Parathyroid adenoma (tissue), 2 donors: ENCODE measurements around the gene MDP1.

Source experiments
- H2AFZ ChIP-seq: fragments of 300-600 bp; sonication (generic); one replicate; pipeline ENCODE4 v1.7.0; 2017; ENCODE audit warnings: antibody characterized with exemption, mild to moderate bottlenecking
- H3K27ac ChIP-seq: fragments of 300-600 bp; sonication (generic); one replicate; pipeline ENCODE4 v1.7.0; 2017
- H3K27me3 ChIP-seq: fragments of 300-600 bp; sonication (generic); one replicate; pipeline ENCODE4 v1.7.0; 2017; ENCODE audit warnings: low read length; ENCODE audit not compliant: control insufficient read depth, insufficient read depth
- H3K36me3 ChIP-seq: fragments of 300-600 bp; sonication (generic); one replicate; pipeline ENCODE4 v1.7.0; 2017; ENCODE audit warnings: low read length; ENCODE audit not compliant: control insufficient read depth, insufficient read depth
- H3K4me1 ChIP-seq: fragments of 300-600 bp; sonication (generic); one replicate; pipeline ENCODE4 v1.7.0; 2017; ENCODE audit warnings: control low read depth
- H3K4me2 ChIP-seq: fragments of 300-600 bp; sonication (generic); one replicate; pipeline ENCODE4 v1.7.0; 2017; ENCODE audit warnings: low read length
- H3K4me3 ChIP-seq: fragments of 300-600 bp; sonication (generic); one replicate; pipeline ENCODE4 v1.7.0; 2017; ENCODE audit warnings: low read depth, low read length
- H3K79me2 ChIP-seq: fragments of 300-600 bp; sonication (generic); one replicate; pipeline ENCODE4 v1.7.0; 2017; ENCODE audit warnings: control low read depth
- H3K9ac ChIP-seq: fragments of 300-600 bp; sonication (generic); one replicate; pipeline ENCODE4 v1.7.0; 2017; ENCODE audit warnings: mild to moderate bottlenecking
- H3K9me3 ChIP-seq: fragments of 300-600 bp; sonication (generic); one replicate; pipeline ENCODE4 v1.7.0; 2017; ENCODE audit warnings: low read length; ENCODE audit not compliant: control insufficient read depth
- TF ChIP-seq, protein P1 (sequence below): fragments of 300-600 bp; sonication (generic); IDR thresholded peaks from one replicate; pipeline ENCODE4 v1.7.0; 2017; ENCODE audit warnings: antibody characterized with exemption, mild to moderate bottlenecking
- donor health status: primary hyperparathyroidism.

MDP1 gene

DNA sequence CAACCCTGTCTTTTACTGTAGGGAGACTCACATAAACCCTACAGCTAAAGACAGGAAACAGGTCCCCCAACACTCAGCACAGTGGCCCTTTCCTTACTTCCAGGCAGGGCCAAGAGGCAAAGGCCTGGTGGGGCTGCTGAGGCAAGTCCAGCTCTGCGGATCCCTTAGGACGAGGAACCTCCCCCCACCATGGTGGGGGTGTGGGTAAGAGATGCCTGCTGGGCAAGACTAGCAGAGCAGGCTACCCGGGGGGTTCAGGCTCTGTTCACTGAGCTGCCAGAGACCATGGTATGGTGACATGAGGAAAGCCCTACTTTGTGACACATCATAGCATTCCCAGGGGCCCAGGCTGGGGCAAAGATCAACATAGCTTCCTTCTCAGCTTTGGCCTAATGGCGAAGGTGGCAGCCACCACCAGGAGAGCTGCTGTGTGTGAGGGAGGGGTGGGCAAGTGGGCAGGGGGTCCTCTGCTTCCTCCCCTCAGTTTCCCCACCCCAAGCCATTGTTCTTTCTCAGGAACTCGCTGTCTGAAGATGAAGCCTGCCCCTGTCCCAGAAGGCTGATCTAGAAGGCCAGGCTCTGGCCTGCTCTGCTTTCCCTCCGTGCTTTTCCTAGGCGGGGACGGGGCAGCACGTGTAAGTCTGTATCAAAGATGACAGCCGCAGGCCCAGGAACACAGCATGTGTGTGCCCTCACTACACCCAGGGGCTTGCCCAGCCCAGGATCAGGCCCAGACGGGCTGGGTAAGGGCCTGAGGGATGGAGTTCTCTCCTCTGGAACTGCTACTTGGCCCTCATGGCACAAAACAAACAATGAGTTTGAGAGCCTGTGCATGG, 36.6 kb upstream of the MDP1 start:
- TF ChIP-seq, protein P1, sequence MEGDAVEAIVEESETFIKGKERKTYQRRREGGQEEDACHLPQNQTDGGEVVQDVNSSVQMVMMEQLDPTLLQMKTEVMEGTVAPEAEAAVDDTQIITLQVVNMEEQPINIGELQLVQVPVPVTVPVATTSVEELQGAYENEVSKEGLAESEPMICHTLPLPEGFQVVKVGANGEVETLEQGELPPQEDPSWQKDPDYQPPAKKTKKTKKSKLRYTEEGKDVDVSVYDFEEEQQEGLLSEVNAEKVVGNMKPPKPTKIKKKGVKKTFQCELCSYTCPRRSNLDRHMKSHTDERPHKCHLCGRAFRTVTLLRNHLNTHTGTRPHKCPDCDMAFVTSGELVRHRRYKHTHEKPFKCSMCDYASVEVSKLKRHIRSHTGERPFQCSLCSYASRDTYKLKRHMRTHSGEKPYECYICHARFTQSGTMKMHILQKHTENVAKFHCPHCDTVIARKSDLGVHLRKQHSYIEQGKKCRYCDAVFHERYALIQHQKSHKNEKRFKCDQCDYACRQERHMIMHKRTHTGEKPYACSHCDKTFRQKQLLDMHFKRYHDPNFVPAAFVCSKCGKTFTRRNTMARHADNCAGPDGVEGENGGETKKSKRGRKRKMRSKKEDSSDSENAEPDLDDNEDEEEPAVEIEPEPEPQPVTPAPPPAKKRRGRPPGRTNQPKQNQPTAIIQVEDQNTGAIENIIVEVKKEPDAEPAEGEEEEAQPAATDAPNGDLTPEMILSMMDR: no peak
- Histone ChIP-seq H3K4me3 (no peak overlapping the region), H2AFZ (no peak overlapping the region), H3K9ac (no peak overlapping the region), H3K4me1 (no peaks in the 10 kb centered on the region), H3K27me3 (no peaks in the 10 kb centered on the region), H3K27ac (no peak overlapping the region), H3K36me3 (no peaks in the 10 kb centered on the region), H3K4me2 (no peak overlapping the region), H3K79me2 (no peaks in the 10 kb centered on the region), H3K9me3 (no peaks in the 10 kb centered on the region)

DNA sequence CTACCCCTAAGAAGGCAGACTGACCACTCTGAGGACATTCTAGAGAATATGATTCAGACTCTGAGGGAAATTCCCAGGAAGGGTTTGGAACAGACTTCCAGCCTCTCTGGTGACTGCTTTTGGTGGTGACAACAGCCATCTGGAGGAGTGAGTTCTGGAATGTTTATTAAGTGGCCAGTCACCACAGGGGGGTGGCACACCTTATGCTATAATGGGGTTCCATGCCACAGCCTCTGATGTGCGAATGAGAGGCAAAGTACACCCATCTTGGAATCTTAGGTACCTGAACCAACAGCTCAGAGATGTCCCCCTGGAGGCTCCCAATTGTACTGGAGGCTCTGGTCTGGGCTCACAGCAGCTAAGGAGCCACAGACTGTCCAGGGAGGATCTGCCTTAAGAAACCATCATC, 36.0 kb upstream of the MDP1 start:
- H3K27me3 ChIP-seq: no peaks in the 10 kb centered on the region
- no peaks in the 10 kb centered on the region for H3K36me3 ChIP-seq
- H3K4me2 ChIP-seq: no peak overlapping the region
- H3K9ac ChIP-seq: no peak overlapping the region
- no peaks in the 10 kb centered on the region for H3K79me2 ChIP-seq
- TF ChIP-seq, protein P1: no peak
- H3K4me3 ChIP-seq: no peak overlapping the region
- H2AFZ ChIP-seq: no peak overlapping the region
- H3K9me3 ChIP-seq: no peaks in the 10 kb centered on the region
- no peak overlapping the region for H3K27ac ChIP-seq
- H3K4me1 ChIP-seq: no peaks in the 10 kb centered on the region

DNA sequence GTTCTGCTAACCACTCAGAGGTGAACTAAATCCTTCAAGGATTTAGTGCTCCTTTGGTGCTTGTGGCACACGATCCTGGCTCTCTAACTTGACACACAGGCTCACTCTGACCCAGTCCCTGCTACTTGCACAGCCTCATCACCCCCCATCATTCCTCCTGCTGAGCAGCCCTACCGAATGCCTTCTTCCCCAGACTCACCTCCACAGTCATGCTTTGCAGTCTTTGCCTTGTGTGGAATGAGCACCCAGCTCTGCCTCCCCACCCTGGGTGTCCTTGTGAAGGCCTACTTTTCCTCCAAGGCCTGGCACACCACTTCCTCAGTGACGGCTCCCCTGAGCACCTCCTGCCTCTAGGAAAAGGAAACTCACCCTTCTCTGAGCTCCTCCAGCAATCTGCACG, 34.5 kb upstream of the MDP1 start:
- Histone ChIP-seq H3K4me1 (no peaks in the 10 kb centered on the region), H3K4me2 (no peak overlapping the region), H2AFZ (no peak overlapping the region), H3K27me3 (no peaks in the 10 kb centered on the region), H3K9ac (no peak overlapping the region), H3K27ac (no peak overlapping the region), H3K36me3 (no peaks in the 10 kb centered on the region), H3K4me3 (no peak overlapping the region), H3K9me3 (no peaks in the 10 kb centered on the region), H3K79me2 (no peaks in the 10 kb centered on the region)
- TF ChIP-seq, protein P1: no peak

DNA sequence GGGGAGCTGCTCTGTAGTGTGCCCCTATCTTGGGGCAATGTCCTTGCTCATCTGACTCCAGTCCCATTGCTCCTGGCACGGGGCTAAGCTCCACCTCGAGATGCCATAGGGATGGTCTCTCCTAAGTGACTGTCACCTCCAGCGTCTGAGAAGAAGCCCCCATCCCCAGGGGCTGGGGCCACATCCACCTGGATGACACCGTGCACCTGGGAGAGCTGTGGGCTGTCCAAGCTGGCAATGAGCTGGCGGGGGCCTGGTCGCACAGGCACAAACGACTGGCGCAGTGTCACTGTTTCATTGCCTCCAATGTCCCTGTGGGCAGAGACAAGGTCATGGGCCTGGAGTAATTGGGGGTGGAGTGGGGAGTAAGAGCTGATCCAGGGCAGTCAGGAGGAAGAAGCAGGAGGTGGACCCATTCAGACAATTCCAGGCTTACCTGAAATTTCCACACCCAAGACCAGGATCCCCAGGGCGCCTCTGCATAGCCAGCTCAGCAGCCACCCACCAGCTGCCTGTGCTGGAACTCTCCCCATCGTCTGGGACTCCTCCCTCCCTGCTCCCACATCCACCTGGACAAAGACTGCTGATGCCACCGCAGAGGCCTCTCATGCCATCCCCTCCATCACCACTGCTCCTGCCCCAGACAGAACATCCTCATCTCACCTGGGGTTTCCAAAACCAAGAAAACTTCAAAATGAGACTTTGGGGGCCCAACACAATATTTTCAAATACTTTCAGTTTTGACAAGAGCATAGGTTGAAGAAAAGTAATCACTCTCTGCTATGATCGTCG, 33.6 kb upstream of the MDP1 start:
- TF ChIP-seq, protein P1: no peak
- no peak overlapping the region for H3K4me2 ChIP-seq
- no peaks in the 10 kb centered on the region for H3K4me1 ChIP-seq
- H3K4me3 ChIP-seq: no peak overlapping the region
- no peak overlapping the region for H3K27ac ChIP-seq
- H3K36me3 ChIP-seq: no peaks in the 10 kb centered on the region
- H3K27me3 ChIP-seq: no peaks in the 10 kb centered on the region
- H3K9me3 ChIP-seq: no peaks in the 10 kb centered on the region
- no peak overlapping the region for H2AFZ ChIP-seq
- H3K79me2 ChIP-seq: no peaks in the 10 kb centered on the region
- no peak overlapping the region for H3K9ac ChIP-seq
